Suppressor macrophage (primary cell): ENCODE data around the gene TXNRD1.
A peak's percentile ranks its signal among the peaks of the same experiment; 100 is the strongest.

Experiments used
- DNase-seq, 4 experiments: peaks; one replicate each; pipeline ENCODE4 v3.0.0-alpha.2; 2020 to 2022

The TXNRD1 gene

DNA sequence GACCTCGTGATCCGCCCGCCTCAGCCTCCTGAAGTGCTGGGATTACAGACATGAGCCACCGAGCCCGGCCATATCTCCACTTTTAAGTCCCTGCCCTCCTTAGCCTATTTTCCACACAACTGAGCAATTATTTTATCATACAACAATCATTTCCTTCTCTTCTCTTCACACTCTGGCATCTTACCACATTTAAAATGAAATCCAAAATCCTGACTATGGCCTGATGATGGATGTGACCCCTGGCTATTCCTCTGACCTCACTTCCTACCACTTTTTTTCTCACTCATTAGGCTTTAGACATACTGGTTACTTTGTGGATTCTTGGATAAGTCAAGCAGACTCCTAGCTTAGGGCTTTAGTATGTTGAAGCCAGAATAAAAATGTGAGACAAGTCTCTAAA lies 66.1 kb downstream of the TXNRD1 start:
- no peak for DNase-seq

DNA sequence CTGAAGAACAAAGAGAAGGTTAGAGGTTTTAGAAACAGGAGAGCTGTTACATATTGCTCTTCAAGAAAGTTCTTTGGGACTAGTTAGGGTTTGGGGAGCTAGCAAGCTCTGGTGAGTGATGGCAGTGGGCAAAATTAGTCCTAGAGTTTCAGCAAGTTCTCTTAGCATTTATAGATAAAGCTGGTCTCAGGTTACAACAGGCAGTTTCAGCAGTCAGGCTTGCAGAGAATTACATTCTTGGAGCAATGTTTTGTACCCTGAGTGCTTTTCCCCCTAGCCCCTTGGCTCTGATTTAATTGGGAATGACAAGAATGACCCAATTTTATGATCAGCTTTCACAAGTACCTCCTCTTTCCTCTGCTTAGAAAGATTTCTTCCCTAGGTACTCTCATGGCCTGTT lies 66.5 kb downstream of the TXNRD1 start:
- no peak for DNase-seq

DNA sequence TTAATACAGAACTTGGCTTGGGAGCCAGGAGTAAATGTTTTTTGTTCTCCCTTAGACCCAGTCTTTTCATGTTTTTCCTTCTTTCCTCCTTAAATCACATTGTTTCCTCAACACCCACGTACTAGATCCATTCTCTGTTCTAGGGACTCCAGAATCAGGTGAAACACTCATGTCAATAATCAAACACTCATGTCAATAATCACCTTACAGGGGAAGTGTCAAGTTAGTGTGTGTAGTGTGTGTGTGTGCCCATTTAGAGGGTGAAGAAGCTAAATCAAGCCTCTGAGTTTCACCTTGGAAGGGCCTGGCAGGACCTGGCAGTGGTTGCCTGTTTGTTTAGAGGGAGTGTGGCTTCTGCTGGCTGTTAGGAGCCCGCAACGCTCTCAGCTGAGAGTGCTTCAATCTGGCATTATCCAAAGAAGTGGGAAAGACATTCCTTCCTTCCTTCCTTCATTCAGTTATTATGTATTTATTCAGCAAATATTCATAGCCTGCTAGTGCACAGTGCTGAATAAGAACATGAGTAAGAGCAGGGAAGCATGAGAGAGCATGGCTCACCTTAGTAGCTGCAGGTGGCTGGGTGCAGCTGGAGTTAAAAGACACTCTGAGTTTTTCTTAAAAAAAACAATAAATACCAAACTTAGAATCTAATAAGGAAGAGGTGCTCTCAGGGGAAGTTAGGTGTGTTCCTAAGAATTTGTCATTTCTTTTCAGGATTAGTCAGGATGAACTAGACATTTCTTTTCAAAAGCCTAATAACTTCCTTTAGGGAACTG lies 70.3 kb downstream of the TXNRD1 start:
- peak in 1 of 4 experiments; percentile 24 for DNase-seq

DNA sequence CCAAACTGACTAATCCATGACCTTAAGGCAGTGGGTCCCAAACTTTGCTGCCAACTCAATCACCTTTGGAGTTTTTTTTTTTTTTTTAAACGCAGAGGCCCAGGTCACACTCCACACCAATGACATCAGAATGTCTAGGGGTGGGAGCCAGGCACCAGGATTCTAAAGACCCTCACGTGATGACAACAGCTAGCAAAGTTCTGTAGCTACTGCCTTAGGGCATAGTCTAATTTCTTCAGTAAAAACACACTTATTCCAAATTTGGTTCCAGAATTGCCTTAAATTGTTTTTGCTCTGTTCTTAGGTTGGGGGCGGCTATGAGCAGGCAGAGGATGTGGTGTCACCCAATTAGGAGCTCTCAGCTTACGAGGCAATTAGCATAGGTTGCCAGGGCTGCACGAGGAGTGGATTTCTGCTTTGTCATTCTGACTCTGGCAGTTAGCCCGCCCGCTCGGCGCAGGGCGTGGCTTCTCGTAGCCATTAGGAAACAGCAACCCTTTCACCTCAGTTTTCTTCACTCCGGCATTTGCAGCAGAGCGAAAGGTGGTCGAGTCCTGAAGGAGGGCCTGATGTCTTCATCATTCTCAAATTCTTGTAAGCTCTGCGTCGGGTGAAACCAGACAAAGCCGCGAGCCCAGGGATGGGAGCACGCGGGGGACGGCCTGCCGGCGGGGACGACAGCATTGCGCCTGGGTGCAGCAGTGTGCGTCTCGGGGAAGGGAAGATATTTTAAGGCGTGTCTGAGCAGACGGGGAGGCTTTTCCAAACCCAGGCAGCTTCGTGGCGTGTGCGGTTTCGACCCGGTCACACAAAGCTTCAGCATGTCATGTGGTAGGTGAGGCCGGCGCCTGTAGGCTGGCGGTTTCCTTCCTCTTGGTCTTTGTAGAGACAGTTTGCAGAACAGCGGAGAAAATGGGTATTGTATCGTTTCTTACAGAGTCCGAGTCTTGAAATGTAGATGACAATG lies 71.2 kb downstream of the TXNRD1 start:
- DNase-seq = peak; percentile 97 to 98 (median 98)

DNA sequence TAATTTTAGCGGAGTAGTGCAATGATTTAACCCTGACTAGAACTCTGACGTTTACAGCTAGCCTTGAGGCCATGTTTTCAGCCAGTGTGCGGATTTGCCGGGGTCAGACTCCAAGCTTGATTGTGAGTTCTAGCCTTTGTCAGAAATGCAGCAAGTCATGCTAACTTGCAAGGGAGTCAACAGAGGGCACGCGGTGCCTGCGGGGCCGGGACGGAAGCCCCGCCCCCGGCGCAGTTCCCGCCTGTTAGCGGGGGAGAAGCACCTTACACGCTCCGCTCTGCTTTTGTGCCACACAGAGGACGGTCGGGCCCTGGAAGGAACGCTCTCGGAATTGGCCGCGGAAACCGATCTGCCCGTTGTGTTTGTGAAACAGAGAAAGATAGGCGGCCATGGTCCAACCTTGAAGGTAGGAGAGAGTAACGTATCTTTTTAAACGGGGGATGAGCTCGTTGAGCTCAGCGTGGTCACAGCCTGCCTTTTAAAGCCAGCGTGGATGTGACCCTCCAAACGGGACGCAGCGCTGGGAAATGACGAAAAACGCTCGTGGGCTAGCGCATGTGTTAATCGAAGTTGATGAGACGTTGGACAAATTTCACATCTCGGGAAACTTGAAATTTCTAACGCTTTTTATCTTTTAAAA lies 73.2 kb downstream of the TXNRD1 start:
- DNase-seq = peak; percentile 91 to 95 (median 93)

DNA sequence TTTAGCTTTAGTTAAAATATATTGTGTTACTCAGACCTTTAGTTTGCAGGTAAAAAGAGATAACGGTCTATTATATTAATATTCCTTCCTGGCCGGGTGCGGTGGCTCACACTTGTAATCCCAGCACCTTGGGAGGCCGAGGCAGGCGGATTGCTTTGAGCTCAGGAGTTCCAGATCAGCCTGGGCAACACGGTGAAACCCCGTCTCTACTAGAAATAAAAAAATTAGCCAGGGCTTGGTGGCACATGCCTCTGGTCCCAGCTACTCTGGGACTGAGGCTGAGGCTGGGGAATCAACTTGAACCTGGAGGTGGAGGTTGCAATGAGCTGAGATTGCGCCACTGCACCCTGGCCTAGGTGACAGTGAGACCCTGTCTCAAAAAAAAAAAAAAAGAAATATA lies 74.7 kb downstream of the TXNRD1 start:
- peak in 1 of 4 experiments; percentile 13 for DNase-seq

DNA sequence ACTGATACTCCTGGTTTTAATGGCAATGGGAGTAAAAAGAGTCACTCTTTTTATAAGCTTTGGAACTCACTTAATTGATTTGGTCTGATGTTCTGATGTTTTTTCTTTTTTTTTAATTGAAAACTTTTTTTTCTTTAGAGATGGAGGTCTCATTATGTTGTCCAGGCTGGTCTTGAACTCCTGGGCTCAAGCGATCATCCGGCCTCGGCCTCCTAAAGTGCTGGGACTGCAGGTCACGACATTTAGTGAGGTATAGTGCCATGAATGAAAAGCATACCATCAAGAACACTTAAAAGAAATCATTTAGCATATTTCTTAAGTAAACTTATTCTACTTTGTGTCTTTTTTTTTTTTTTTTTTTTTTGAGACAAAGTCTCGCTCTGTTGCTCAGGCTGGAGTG lies 75.3 kb downstream of the TXNRD1 start:
- no peak for DNase-seq

DNA sequence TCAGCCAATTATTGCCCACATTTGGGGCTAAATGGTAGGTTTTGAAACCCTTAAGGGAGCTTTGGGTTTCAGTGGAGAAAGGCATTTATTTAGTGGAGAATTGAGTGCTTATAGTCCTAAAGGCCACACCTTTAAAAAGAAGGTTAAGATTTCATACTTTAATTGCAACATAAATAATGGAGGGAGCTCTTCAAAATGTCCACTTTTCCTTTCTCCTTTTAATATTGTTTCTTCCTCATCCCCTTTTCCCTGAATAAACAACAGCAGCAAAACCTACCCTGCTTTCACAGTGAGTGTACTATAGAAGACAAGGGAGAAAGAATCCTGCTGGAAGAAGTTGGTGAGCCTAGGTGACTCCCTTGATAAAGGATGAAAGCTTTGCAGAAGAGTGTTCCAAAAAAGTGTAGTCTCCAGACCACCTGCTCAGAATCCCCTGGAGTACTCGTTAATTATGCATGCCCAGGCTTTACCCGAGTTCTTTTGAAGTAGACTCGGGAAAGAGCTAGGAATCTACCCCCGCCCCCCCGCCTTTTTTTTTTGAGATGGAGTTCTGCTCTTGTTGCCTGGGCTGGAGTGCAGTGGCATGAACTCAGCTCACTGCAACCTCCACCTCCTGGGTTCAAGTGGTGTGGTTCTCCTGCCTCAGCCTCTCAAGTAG lies 76.4 kb downstream of the TXNRD1 start:
- no peak for DNase-seq

DNA sequence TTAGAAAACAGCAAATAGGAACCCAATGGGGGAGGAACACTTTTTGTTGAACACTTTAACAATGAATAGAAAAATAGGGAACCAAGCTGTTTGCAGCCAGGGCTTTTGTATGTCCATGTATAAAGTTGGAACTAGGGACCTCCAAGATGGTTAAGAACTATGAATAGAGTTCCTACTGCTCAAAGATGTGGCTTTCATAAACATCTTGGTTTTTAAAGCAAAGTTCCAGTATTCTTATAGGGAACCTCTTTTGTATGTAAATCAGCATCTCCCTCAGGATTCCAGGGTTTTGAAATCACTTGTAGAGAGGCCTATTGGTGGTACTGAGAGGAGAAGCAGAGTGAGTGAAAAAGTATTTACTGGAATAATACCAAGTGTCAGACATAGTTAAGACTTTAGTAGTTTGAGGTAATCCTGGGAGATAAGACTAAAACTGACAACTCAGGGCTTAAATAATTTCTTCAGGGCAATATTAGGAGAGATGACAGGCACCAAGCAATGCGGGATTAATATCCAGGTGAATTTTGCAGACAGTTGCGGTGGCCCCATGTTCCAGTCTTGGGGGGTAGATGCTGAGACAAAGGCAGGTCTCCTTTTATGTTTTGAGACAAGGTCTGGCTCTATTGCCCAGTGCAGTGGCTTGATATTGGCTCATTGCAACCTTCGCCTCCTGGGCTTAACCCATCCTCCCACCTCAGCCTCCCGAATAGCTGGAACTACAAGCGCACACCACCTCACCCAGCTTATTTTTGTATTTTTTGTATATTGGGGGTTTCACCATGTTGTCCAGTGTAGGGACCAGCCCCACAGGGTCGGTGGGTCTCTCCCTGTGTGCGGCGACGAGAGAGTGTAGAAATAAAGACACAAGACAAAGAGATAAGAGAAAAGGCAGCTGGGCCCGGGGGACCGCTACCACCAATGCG lies 77.6 kb downstream of the TXNRD1 start:
- no peak for DNase-seq

DNA sequence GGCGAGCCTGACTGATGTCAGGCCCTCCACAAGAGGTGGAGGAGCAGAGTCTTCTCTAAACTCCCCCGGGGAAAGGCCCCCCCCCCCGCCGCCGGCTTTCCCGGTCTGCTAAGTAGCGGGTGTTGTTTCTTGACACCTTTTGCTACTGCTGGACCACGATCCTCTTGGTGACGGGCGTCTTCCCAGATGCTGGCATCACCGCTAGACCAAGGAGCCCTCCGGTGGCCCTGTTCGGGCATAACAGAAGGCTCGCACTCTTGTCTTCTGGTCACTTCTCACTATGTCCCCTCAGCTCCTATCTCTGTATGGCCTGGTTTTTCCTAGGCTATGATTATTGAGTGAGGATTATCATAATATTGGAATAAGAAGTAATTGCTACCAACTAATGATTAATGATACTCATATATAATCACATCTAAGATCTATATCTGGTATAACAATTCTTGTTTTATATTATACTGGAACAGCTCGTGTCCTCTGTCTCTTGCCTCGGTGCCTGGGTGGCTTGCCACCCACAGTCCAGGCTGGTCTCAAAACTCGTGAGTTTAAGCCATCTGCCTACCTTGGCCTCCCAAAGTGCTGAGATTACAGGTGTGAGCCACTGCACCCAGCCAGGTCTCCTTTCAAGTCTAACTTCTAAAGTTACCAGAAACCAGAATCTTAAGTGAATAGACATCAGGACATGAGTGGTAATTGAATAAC lies 78.7 kb downstream of the TXNRD1 start:
- DNase-seq = peak in 3 of 4 experiments; percentile 35 to 60 (median 41)

DNA sequence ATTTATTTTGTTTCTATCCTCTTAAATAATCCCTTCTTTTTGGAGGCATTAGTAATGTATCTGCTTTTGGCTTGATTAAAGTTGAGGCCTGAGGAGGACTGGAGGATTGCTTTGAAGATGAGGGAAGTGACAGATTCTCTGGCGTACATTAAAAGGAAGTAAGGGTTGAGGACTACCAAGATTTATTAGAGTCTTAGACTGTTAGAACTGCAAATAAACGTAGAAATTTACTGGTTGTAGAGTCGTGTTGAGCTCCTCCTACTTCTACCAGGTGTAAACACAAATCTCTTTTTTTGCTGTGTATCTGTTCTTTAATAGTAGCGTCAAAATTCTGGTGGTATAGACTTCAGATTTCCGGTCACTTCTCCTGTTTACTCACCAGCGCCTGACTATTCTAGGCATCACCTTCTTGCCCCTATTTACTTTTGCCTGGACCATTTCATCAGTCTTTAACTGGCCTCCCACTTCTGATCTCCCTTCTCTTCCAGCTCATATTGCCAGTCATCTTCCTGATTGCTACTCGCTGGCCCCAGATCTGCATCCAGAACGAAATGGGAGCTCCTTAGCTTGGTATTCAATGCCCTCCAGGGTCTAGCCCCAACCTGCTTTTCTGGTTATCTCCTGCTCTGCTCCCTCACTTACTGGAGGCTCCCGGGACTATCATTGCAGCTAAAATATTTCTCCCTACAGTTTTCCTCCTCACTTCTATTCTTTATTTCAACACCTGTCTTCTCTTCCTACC lies 79.5 kb downstream of the TXNRD1 start:
- peak in 2 of 4 experiments; percentile 30 to 46 for DNase-seq

DNA sequence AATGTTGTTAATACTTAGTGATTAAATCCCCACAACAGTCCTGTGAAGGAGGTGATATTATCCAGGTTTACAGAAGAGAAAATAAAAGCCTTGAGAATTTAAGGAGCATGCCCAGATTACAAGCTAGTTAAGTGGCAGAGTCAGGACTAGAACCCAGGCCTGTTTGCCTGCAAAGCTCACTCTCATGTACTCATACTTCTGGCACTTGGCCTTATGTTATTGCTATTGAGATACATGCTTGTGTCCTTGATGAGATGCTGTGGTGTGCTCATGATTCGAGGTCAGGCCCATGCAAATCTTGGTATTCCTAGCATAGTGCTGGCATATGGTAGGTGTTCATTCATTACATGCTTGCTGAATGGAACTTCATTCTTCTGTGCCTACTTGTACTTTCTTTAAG lies 80.4 kb downstream of the TXNRD1 start:
- no peak for DNase-seq

DNA sequence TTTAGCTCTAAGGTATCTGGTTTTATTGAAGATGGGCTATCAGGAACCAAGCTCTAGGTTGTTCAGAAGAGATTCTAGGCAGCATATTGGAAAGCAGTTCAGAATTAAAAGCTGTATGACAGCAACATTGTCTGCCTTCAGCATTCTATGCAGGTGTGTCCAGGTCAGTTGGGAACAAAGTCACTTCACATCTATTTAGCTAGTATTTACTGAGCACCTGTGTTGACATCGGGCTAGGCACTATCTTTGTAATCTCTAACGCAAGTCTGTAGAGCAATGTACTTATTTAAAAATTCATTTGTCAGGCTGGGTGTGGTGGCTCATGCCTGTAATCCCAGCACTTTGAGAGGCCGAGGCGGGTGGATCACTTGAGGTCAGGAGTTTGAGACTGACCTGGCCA lies 81.1 kb downstream of the TXNRD1 start:
- no peak for DNase-seq

DNA sequence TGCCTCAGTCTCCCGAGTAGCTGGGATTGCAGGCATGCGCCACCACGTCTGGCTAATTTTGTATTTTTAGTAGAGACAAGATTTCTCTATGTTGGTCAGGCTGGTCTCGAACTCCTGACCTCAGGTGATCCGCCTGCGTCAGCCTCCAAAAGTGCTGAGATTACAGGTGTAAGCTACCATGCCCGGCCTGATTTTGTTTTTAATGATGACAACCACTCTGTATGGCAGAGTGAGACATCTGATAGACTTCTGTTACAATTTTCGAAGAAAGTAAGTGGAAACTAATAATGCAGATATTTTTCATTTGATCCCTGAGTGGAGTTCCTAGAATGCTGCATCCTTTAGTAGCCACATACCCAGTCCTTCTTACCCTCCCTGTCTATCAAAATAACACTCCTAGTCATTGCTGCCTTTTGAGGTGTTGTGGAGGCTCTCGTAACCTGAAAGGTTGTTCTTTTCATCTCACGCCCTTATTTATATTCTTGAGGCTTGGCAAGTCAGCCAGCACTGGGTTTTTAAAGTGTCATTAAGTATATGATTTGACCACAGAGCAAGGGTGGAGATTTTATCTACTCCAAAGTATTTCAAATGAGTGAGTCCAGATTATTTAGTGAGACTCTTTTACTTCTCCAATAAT lies 82.0 kb downstream of the TXNRD1 start:
- no peak for DNase-seq

DNA sequence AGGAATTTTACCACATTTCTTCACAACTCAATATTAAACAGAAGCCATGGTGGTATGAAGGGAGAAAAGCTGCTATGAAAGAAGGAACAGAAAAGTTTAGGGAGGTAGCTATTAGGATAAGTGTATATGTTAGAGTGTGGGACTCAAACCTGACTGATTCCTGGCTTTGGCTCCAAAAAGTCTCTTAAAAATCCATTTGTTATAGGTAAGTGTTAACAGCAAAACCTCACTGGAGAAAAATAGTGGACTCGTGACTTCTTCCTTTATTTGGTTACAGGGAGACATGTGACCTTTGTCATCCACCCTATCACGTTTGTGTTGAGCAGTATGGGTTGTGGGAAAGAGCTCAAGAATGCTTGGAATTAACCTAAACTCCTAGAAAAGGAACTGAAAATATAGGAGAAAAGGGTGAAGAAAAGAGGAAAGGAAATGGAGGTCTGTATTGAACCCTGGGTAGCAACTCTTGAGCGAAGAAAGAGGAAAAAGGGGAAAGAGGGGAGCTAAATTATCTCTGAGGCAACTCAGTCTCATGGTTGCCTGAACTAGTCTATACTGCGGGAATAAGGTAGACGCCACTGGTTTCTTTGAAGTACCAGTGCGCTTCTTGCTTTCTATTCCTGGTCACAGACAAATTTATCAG lies 84.4 kb downstream of the TXNRD1 start:
- DNase-seq = peak in 3 of 4 experiments; percentile 43 to 53 (median 47)

DNA sequence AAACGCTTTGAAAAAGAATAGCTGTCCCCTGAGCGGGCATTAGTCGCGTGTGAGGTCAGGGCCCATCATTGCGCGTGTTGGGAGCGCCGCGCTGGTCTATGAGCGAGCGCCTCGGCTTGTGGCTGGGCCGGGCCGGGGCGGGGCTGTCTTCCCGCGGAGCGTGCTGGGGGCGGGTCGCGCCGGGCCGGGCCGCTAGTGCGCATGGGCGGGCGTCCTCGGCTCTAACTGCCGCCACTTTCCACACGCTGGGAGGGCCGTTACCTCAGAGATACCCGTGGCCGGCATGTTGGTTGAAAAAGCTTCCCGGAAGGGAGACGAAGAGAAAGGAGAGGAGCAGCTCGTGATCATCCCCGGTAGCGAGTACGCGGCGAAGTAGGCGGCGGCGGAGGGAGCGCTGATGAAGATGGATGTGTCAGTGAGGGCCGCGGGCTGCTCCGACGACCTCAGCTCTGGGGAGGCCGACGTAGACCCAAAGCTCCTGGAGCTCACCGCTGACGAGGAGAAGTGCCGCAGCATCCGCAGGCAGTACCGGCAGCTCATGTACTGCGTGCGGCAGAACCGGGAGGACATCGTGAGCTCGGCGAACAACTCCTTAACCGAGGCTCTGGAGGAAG lies 88.1 kb downstream of the TXNRD1 start, which contains the start of gene EID3:
TSS of gene EID3 (plus strand) at position 202 of the 614 bp plus-strand sequence. CDS start at position 398, 196 bp downstream.
- peak; percentile 83 to 92 (median 87) for DNase-seq

DNA sequence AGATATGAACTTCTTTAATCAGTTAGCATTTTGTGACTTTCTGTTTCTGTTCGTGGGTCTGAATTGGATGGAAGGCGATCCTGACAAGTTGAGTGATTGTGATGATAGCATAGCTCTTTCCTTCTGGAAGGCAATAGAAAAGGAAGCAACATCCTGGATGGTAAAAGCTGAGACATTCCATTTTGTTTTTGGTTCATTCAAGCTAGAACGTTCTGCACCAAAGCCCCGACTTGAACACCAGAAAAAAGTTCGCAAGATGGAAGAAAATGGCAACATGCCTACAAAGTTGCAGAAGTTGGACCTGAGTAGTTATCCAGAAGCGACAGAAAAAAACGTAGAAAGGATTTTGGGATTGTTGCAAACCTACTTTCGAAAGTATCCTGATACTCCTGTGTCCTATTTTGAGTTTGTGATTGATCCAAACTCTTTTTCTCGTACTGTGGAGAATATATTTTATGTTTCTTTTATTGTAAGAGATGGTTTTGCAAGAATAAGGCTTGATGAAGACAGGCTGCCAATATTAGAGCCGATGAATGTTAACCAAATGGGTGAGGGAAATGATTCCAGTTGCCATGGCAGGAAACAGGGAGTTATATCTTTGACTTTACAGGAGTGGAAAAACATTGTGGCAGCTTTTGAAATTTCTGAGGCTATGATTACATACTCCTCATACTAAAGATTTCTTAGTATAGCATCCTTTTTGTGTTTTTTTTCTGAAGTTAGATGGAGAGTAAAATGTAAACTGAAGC lies 88.9 kb downstream of the TXNRD1 start:
- no peak for DNase-seq

DNA sequence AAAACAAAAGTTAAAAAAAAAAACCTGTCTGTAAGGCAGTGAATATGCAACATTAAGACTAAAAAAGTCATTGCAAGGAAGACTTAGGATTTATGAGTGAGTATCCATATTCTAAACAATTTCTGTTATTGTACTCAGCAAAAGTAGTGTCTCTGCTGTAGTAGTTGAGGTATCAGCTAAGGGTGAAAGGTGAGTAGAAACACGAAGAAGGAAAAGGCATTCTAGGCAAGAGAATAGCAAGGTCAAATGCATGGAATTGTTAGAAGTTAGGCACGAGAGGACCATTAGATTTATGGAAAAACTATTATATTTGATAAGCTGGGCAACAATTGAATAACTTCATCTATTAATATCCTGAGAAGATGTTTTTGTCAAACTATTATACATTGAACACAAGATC lies 89.8 kb downstream of the TXNRD1 start:
- DNase-seq = no peak
